ENCODE results near the gene DUSP2.

The DUSP2 gene

GRCh38 chr2:96134421-96134820 lies 10.8 kb downstream of the DUSP2 start:
- no peak for DNase-seq (ENCODE audit: low read depth)
- in situ Hi-C loops (cut with HindIII; ENCODE audit: low sequenced_read_pairs) = loop anchor here (10.0 kb wide), 1 partner anchor 130 kb away; the partner anchor contains the start of genes CIAO1 and TMEM127
- no peak overlapping the region for H3K4me3 ChIP-seq (ENCODE audit: low read depth, low read length)
- TF ChIP-seq CTCF (IDR thresholded peaks at IDR 0.05; ENCODE audit: low read depth, low read length, missing control alignments) = no peak

GRCh38 chr2:96131813-96132745 lies 13.2 kb downstream of the DUSP2 start:
- no peak for DNase-seq (ENCODE audit: low read depth)
- H3K4me3 ChIP-seq (ENCODE audit: low read depth, low read length) = no peak overlapping the region
- no peak for TF ChIP-seq CTCF (IDR thresholded peaks at IDR 0.05; ENCODE audit: low read depth, low read length, missing control alignments)
- in situ Hi-C loops (cut with HindIII; ENCODE audit: low sequenced_read_pairs) = loop anchor here (10.0 kb wide), 1 partner anchor 133 kb away; the partner anchor contains the start of genes CIAO1 and TMEM127

GRCh38 chr2:96131152-96131812 lies 14.0 kb downstream of the DUSP2 start:
- no peak overlapping the region for H3K4me3 ChIP-seq (ENCODE audit: low read depth, low read length)
- no peak for TF ChIP-seq CTCF (IDR thresholded peaks at IDR 0.05; ENCODE audit: low read depth, low read length, missing control alignments)
- no peak for DNase-seq (ENCODE audit: low read depth)
- in situ Hi-C loops (cut with HindIII; ENCODE audit: low sequenced_read_pairs) = loop anchor here (10.0 kb wide), 1 partner anchor 134 kb away; the partner anchor contains the start of genes CIAO1 and TMEM127

GRCh38 chr2:96130483-96130882 lies 14.8 kb downstream of the DUSP2 start:
- no peak for DNase-seq (ENCODE audit: low read depth)
- in situ Hi-C loops (cut with HindIII; ENCODE audit: low sequenced_read_pairs) = loop anchor here (10.0 kb wide), 1 partner anchor 134 kb away; the partner anchor contains the start of genes CIAO1 and TMEM127
- H3K4me3 ChIP-seq (ENCODE audit: low read depth, low read length) = no peak overlapping the region
- TF ChIP-seq CTCF (IDR thresholded peaks at IDR 0.05; ENCODE audit: low read depth, low read length, missing control alignments) = no peak

- DNase-seq (ENCODE audit: low read depth) = no peak
- H3K4me3 ChIP-seq (ENCODE audit: low read depth, low read length) = no peak overlapping the region
- no peak for TF ChIP-seq CTCF (IDR thresholded peaks at IDR 0.05; ENCODE audit: low read depth, low read length, missing control alignments)
- in situ Hi-C loops (cut with HindIII; ENCODE audit: low sequenced_read_pairs) = loop anchor here (10.0 kb wide), 1 partner anchor 135 kb away; the partner anchor contains the start of genes CIAO1 and TMEM127
These were observed 15.6 kb downstream of the DUSP2 start for GRCh38 chr2:96129528-96130120.

- no peak for TF ChIP-seq CTCF (IDR thresholded peaks at IDR 0.05; ENCODE audit: low read depth, low read length, missing control alignments)
- in situ Hi-C loops (cut with HindIII; ENCODE audit: low sequenced_read_pairs) = no loop called here
- DNase-seq (ENCODE audit: low read depth) = no peak
- H3K4me3 ChIP-seq (ENCODE audit: low read depth, low read length) = no peak overlapping the region
These were observed 16.8 kb downstream of the DUSP2 start for GRCh38 chr2:96128456-96128855.
